ENCODE data around the gene AHRR. TPM values are rescaled to one million over a fixed set of nuclear protein-coding genes. Genes with fewer than 3 reads are reported as not detected.

AHRR gene
- total and polyA plus RNA-seq, 7 donors: under 0.01 to 1.8 (median 1.0) TPM; not detected in 1

DNA sequence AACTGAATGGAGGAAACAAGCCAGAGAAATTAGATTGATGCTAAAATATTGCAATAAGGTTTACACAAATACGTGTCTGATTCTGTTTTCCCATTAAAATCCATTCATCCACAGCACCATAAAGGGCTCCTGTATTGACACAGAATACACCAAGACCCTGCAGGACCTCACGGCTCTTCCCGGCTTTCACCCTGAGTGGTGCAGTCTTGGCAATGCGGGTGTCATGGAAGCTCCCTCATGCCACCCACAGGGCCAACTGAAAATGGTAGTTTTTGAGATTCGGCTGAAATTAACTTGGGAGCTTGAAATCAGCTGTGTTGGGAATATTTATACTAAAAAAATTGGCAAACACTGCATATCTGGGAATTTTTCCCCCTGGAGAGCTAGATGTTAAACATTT lies 104.2 kb downstream of the AHRR start:
- TF ChIP-seq EP300 (IDR thresholded peaks at IDR 0.05) (no peak), POLR2A (IDR thresholded peaks at IDR 0.05) (no peak), POLR2AphosphoS5 (IDR thresholded peaks at IDR 0.05) (no peak)
- TF ChIP-seq, protein P1, sequence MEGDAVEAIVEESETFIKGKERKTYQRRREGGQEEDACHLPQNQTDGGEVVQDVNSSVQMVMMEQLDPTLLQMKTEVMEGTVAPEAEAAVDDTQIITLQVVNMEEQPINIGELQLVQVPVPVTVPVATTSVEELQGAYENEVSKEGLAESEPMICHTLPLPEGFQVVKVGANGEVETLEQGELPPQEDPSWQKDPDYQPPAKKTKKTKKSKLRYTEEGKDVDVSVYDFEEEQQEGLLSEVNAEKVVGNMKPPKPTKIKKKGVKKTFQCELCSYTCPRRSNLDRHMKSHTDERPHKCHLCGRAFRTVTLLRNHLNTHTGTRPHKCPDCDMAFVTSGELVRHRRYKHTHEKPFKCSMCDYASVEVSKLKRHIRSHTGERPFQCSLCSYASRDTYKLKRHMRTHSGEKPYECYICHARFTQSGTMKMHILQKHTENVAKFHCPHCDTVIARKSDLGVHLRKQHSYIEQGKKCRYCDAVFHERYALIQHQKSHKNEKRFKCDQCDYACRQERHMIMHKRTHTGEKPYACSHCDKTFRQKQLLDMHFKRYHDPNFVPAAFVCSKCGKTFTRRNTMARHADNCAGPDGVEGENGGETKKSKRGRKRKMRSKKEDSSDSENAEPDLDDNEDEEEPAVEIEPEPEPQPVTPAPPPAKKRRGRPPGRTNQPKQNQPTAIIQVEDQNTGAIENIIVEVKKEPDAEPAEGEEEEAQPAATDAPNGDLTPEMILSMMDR (IDR thresholded peaks at IDR 0.05): no peak
- peak; percentile 35 for DNase-seq
- Histone ChIP-seq H3K27ac (no peak overlapping the region), H3K4me3 (no peak overlapping the region), H3K36me3 (no peaks in the 10 kb centered on the region), H3K9me3 (no peaks in the 10 kb centered on the region), H3K4me1 (peaks cover 0 to 7% (median 0%) of the 10 kb centered on the region in 4 donors), H3K27me3 (no peaks in the 10 kb centered on the region)
- intact Hi-C loops (cut with DNase I): no loop called here
- whole genome bisulfite sequencing, 2 donors: 22 to 52% methylated on average over 5 of the region's 5 CpGs

DNA sequence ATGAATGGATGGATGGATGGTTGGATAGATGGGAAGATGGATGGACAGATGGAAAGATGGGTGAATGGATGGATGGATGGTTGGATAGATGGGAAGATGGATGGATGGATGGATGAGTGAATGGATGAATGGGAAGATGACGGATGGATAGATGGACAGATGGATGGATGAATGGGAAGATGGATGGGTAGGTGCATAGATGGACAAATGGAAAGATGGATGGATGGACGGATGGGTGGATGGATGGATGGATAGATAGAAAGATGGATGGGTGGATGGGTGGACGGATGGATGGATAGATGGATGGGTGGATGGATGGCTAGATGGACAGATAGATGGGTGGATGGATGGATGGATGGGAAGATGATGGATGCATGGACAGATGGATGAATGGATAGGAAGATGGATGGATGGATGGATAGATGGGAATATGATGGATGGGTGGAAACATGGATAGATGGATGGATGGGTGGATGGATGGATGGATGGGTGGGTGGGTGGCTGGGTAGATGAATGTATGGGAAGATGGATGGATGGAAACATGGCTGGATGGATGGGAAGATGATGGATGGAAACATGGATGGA lies 105.0 kb downstream of the AHRR start:
- 83 to 92% methylated on average over 3 of the region's 3 CpGs for WGBS, 2 donors
- intact Hi-C loops (cut with DNase I): no loop called here
- H3K4me1 ChIP-seq: peaks cover 0 to 7% (median 0%) of the 10 kb centered on the region in 4 donors
- peak; percentile 12 for DNase-seq
- H3K9me3 ChIP-seq: no peaks in the 10 kb centered on the region
- no peak overlapping the region for H3K4me3 ChIP-seq
- no peak for TF ChIP-seq EP300 (IDR thresholded peaks at IDR 0.05)
- TF ChIP-seq POLR2AphosphoS5 (IDR thresholded peaks at IDR 0.05): no peak
- H3K36me3 ChIP-seq: no peaks in the 10 kb centered on the region
- H3K27me3 ChIP-seq: no peaks in the 10 kb centered on the region
- H3K27ac ChIP-seq: no peak overlapping the region

GRCh38 chr5:427415-428087 lies 106.0 kb downstream of the AHRR start:
- TF ChIP-seq EP300 (IDR thresholded peaks at IDR 0.05): no peak
- TF ChIP-seq, protein P1 (IDR thresholded peaks at IDR 0.05): no peak
- no peak for TF ChIP-seq POLR2AphosphoS5 (IDR thresholded peaks at IDR 0.05)
- TF ChIP-seq POLR2A (IDR thresholded peaks at IDR 0.05): no peak
- H3K27ac ChIP-seq: no peak overlapping the region
- H3K4me3 ChIP-seq: no peak overlapping the region
- no peaks in the 10 kb centered on the region for H3K9me3 ChIP-seq
- 95% methylated on average over 39 of the region's 39 CpGs for WGBS, 2 donors
- peaks cover 0 to 7% (median 0%) of the 10 kb centered on the region in 4 donors for H3K4me1 ChIP-seq
- DNase-seq: peak; percentile 22
- intact Hi-C loops (cut with DNase I): no loop called here
- H3K27me3 ChIP-seq: no peaks in the 10 kb centered on the region
- H3K36me3 ChIP-seq: no peaks in the 10 kb centered on the region

DNA sequence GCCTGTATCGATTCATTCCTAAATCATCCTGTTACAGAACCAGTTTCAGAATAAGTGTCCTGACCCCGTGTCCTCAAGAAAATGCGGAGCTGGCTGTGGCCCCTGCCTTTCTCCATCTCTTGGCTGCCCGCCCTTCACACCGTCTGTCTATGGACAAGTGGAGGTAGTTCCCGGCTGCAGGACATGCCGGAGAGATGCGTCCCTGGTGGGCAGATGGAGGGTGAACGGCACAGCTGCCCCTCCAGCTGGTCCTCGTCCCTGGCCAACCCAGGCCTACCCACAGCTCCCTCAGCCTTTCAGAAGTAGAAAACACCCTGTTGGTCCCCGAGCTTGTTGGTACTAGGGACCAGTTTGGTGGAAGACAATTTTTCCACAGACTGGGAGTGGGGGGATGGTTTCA lies 106.7 kb downstream of the AHRR start:
- H3K9me3 ChIP-seq: no peaks in the 10 kb centered on the region
- intact Hi-C loops (cut with DNase I): no loop called here
- 90 to 91% methylated on average over 11 of the region's 11 CpGs for WGBS, 2 donors
- H3K36me3 ChIP-seq: no peaks in the 10 kb centered on the region
- peaks cover 0 to 7% (median 0%) of the 10 kb centered on the region in 4 donors for H3K4me1 ChIP-seq
- no peak overlapping the region for H3K4me3 ChIP-seq
- no peak overlapping the region for H3K27ac ChIP-seq
- no peaks in the 10 kb centered on the region for H3K27me3 ChIP-seq
- TF ChIP-seq, protein P1 (IDR thresholded peaks at IDR 0.05): no peak
- TF ChIP-seq EP300 (IDR thresholded peaks at IDR 0.05): no peak
- no peak for TF ChIP-seq POLR2AphosphoS5 (IDR thresholded peaks at IDR 0.05)
- no peak for TF ChIP-seq POLR2A (IDR thresholded peaks at IDR 0.05)
- peak; percentile 30 for DNase-seq

DNA sequence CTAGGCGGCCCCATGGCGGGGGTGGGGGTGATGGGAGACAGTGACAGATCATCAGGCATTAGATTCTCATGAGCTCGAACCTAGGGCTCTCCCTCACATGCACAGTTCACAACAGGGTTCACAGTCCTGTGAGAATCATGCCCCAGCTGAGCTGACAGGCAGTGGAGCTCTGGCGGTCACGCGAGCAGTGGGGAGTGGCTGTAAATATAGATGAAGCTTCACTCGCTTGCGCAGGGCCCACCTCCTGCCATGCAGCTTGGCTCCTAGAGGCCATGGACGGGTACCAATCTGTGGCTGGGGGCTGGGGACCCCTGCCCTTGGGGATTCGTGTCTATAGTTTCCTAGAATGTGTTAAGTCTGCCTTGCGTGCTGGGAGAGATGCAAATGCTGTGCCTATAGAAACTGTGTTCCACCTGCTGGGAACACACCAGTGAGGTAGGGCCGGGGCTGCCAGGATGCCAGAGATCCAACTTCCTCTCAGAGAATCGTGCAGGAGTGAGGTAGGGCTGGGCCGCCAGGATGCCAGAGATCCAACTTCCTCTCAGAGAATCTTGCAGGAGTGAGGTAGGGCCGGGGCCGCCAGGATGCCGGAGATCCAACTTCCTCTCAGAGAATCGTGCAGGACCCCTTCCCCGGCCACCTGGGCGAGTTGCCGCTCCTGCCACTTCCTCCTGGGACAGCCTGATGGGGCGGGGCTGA lies 107.4 kb downstream of the AHRR start:
- H3K4me1 ChIP-seq: peaks cover 0 to 7% (median 0%) of the 10 kb centered on the region in 4 donors
- no peaks in the 10 kb centered on the region for H3K27me3 ChIP-seq
- 73 to 85% methylated on average over 22 of the region's 22 CpGs for WGBS, 2 donors
- TF ChIP-seq, protein P1 (IDR thresholded peaks at IDR 0.05): no peak
- no peak for TF ChIP-seq POLR2A (IDR thresholded peaks at IDR 0.05)
- no peaks in the 10 kb centered on the region for H3K36me3 ChIP-seq
- no peaks in the 10 kb centered on the region for H3K9me3 ChIP-seq
- peak; percentile 35 for DNase-seq
- H3K4me3 ChIP-seq: no peak overlapping the region
- intact Hi-C loops (cut with DNase I): no loop called here
- H3K27ac ChIP-seq: no peak overlapping the region

All from sigmoid colon (tissue), 7 donors.